ENCODE measurements around the gene ATG7. TPM values are rescaled to one million over a fixed set of nuclear protein-coding genes. Genes with fewer than 3 reads are reported as not detected.
"Not testable (repeated sequence)": the region's sequence is repeated elsewhere in the genome, so short reads cannot be mapped to it uniquely, and the experiment has no call there.

ATG7 gene
- polyA plus RNA-seq, 1 donor (not counting 4 experiments of a cell fraction or from before 2014, with no cell fraction given): 27.9 TPM

DNA sequence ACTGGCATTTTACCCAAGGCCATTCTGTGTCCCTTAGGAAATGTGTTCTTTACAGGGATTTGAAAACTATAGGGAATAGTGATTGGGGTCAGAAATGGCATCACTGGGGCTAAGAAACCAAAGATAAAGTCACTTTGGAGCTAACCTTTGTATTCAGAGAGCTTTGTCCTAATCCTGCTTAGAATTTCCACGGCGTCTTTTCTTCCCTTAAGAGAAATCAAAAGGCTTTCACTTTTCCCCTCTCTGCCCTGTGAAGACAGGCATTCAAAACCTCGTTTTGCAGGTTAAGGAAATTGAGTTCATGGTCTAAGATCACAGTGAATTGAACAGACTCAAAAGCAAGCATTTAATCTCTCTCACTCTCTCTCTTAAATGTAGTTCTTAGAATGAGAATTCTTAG is 189.0 kb downstream of the ATG7 start:
- Histone ChIP-seq H3K4me3 (ENCODE audit: control insufficient read depth in 2 of 3, extremely low read depth in 1 of 3, insufficient read depth in 2 of 3, low read depth in 1 of 3, low read length in 3 of 3) (no peak overlapping the region), H3K27me3 (ENCODE audit: control insufficient read depth, extremely low read depth, insufficient read depth, low read length) (no peaks in the 10 kb centered on the region), H3K9me1 (ENCODE audit: control insufficient read depth, extremely low read depth, insufficient read depth, low read length) (no peaks in the 10 kb centered on the region), H3K9ac (ENCODE audit: control insufficient read depth, extremely low read depth, insufficient read depth, low read length) (no peak overlapping the region), H4K20me1 (ENCODE audit: control insufficient read depth, extremely low read depth, insufficient read depth, low read length) (no peaks in the 10 kb centered on the region), H3K9me3 (ENCODE audit: control insufficient read depth, low read depth, low read length) (no peaks in the 10 kb centered on the region), H3K4me2 (ENCODE audit: control insufficient read depth, extremely low read depth, insufficient read depth, low read depth, low read length) (no peak overlapping the region), H2AFZ (ENCODE audit: control insufficient read depth, low read length) (no peak overlapping the region), H3K27ac (ENCODE audit: control insufficient read depth, insufficient read depth, low read length) (no peak overlapping the region), H3K4me1 (ENCODE audit: control insufficient read depth, extremely low read depth, insufficient read depth, low read length) (no peaks in the 10 kb centered on the region), H3K36me3 (ENCODE audit: control insufficient read depth in 2 of 2, extremely low read depth in 1 of 2, insufficient read depth in 2 of 2, low read length in 2 of 2) (no peaks in the 10 kb centered on the region), H3K79me2 (ENCODE audit: control insufficient read depth, insufficient read depth, low read length) (no peaks in the 10 kb centered on the region)
- FAIRE-seq: no peak
- TF ChIP-seq, protein P1, sequence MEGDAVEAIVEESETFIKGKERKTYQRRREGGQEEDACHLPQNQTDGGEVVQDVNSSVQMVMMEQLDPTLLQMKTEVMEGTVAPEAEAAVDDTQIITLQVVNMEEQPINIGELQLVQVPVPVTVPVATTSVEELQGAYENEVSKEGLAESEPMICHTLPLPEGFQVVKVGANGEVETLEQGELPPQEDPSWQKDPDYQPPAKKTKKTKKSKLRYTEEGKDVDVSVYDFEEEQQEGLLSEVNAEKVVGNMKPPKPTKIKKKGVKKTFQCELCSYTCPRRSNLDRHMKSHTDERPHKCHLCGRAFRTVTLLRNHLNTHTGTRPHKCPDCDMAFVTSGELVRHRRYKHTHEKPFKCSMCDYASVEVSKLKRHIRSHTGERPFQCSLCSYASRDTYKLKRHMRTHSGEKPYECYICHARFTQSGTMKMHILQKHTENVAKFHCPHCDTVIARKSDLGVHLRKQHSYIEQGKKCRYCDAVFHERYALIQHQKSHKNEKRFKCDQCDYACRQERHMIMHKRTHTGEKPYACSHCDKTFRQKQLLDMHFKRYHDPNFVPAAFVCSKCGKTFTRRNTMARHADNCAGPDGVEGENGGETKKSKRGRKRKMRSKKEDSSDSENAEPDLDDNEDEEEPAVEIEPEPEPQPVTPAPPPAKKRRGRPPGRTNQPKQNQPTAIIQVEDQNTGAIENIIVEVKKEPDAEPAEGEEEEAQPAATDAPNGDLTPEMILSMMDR (optimal IDR thresholded peaks at IDR 0.05 in 1 of 3, IDR thresholded peaks at IDR 0.05 in 1 of 3, conservative IDR thresholded peaks at IDR 0.05 in 1 of 3; ENCODE audit: extremely low read depth in 1 of 3, insufficient read depth in 2 of 3, low read length in 3 of 3): no peak
- no peak for TF ChIP-seq EZH2 (IDR thresholded peaks at IDR 0.05; ENCODE audit: low read length)
- dilution Hi-C loops (cut with MboI; ENCODE audit: extremely low pct_ligation_motif_present, low sequenced_read_pairs): no loop called here
- DNase-seq (ENCODE audit: low read depth, low spot score): no peak

DNA sequence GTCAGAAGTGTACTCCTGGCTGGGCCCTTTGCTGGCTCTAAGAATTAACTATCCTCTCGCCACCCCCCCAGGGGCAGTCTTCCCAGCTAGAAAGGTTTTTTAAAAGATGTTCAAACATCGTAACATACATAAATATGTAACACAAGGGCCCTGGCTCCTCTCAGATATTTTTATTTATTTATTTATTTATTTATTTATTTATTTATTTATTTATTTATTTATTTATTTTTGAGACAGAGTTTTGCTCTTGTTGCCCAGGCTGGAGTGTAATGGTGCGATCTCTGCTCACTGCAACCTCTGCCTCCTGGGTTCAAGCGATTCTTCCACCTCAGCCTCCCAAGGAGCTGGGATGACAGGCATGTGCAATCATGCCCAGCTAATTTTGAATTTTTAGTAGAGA is 190.5 kb downstream of the ATG7 start:
- H3K4me2 ChIP-seq (ENCODE audit: control insufficient read depth, extremely low read depth, insufficient read depth, low read depth, low read length); H3K9me3 ChIP-seq (ENCODE audit: control insufficient read depth, low read depth, low read length); H2AFZ ChIP-seq (ENCODE audit: control insufficient read depth, low read length); H3K27me3 ChIP-seq (ENCODE audit: control insufficient read depth, extremely low read depth, insufficient read depth, low read length); H3K9me1 ChIP-seq (ENCODE audit: control insufficient read depth, extremely low read depth, insufficient read depth, low read length); dilution Hi-C loops (cut with MboI; ENCODE audit: extremely low pct_ligation_motif_present, low sequenced_read_pairs); H3K79me2 ChIP-seq (ENCODE audit: control insufficient read depth, insufficient read depth, low read length); H3K9ac ChIP-seq (ENCODE audit: control insufficient read depth, extremely low read depth, insufficient read depth, low read length); DNase-seq (ENCODE audit: low read depth, low spot score); H3K4me1 ChIP-seq (ENCODE audit: control insufficient read depth, extremely low read depth, insufficient read depth, low read length); H3K4me3 ChIP-seq (ENCODE audit: control insufficient read depth in 2 of 3, extremely low read depth in 1 of 3, insufficient read depth in 2 of 3, low read depth in 1 of 3, low read length in 3 of 3); H4K20me1 ChIP-seq (ENCODE audit: control insufficient read depth, extremely low read depth, insufficient read depth, low read length); FAIRE-seq; H3K36me3 ChIP-seq (ENCODE audit: control insufficient read depth in 2 of 2, extremely low read depth in 1 of 2, insufficient read depth in 2 of 2, low read length in 2 of 2); H3K27ac ChIP-seq (ENCODE audit: control insufficient read depth, insufficient read depth, low read length): not testable (repeated sequence)

DNA sequence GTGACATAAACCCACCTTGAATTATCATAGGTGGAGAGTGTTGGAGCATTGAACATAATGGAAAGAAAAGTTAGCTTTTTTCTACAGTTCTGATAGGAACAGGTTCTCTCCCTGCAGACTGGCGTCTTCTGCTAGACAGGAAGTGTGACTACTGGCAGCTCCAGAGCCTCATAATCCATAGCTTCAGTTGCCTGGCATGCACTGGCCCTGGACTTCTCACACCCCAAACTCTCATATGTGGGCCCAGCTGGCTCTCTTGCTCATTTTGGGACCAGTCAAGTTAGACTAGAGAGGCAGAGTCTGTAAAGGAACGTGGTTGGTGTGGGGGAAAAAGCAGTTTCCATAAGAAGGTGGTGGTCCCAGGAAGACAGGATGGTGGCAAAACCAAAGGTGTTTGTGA is 191.4 kb downstream of the ATG7 start:
- Histone ChIP-seq H3K27me3 (ENCODE audit: control insufficient read depth, extremely low read depth, insufficient read depth, low read length) (no peaks in the 10 kb centered on the region), H2AFZ (ENCODE audit: control insufficient read depth, low read length) (no peak overlapping the region), H4K20me1 (ENCODE audit: control insufficient read depth, extremely low read depth, insufficient read depth, low read length) (no peaks in the 10 kb centered on the region), H3K9ac (ENCODE audit: control insufficient read depth, extremely low read depth, insufficient read depth, low read length) (no peak overlapping the region), H3K4me3 (ENCODE audit: control insufficient read depth in 2 of 3, extremely low read depth in 1 of 3, insufficient read depth in 2 of 3, low read depth in 1 of 3, low read length in 3 of 3) (no peak overlapping the region), H3K36me3 (ENCODE audit: control insufficient read depth in 2 of 2, extremely low read depth in 1 of 2, insufficient read depth in 2 of 2, low read length in 2 of 2) (peaks cover 1 to 9% of the 10 kb centered on the region in 2 experiments), H3K4me2 (ENCODE audit: control insufficient read depth, extremely low read depth, insufficient read depth, low read depth, low read length) (no peak overlapping the region), H3K4me1 (ENCODE audit: control insufficient read depth, extremely low read depth, insufficient read depth, low read length) (no peaks in the 10 kb centered on the region), H3K9me1 (ENCODE audit: control insufficient read depth, extremely low read depth, insufficient read depth, low read length) (no peaks in the 10 kb centered on the region), H3K9me3 (ENCODE audit: control insufficient read depth, low read depth, low read length) (no peaks in the 10 kb centered on the region), H3K79me2 (ENCODE audit: control insufficient read depth, insufficient read depth, low read length) (no peaks in the 10 kb centered on the region), H3K27ac (ENCODE audit: control insufficient read depth, insufficient read depth, low read length) (no peak overlapping the region)
- DNase-seq (ENCODE audit: low read depth, low spot score) (no peak), FAIRE-seq (no peak)
- TF ChIP-seq, protein P1 (optimal IDR thresholded peaks at IDR 0.05 in 1 of 3, IDR thresholded peaks at IDR 0.05 in 1 of 3, conservative IDR thresholded peaks at IDR 0.05 in 1 of 3; ENCODE audit: extremely low read depth in 1 of 3, insufficient read depth in 2 of 3, low read length in 3 of 3): no peak
- TF ChIP-seq EZH2 (IDR thresholded peaks at IDR 0.05; ENCODE audit: low read length): no peak
- dilution Hi-C loops (cut with MboI; ENCODE audit: extremely low pct_ligation_motif_present, low sequenced_read_pairs): no loop called here

Measured in keratinocyte (primary cell).